Stimulated activated CD4-positive, alpha-beta T cell treated with anti-CD3 and anti-CD28 coated beads, TNF-alpha, amount 100 ng/mL, for 48 hours (primary cell): ENCODE data around the gene TMEM59.
A peak's percentile ranks its signal among the peaks of the same experiment; 100 is the strongest.
"Not testable (repeated sequence)": the region's sequence is repeated elsewhere in the genome, so short reads cannot be mapped to it uniquely, and the experiment has no call there.

Experiments
- DNase-seq, 3 donors: peaks; one replicate each; pipeline ENCODE4 v3.0.0-alpha.2; 2020; ENCODE audit warnings: low read depth in 3 of 3

TMEM59 gene

GRCh38 chr1:54053745-54054437 is 887 bp upstream of the TMEM59 start:
- DNase-seq = peak in 1 of 3 donors; percentile 8

GRCh38 chr1:54052431-54052933 is 522 bp downstream of the TMEM59 start:
- DNase-seq = peak in 1 of 3 donors; percentile 11

- no peak for DNase-seq
Measured at GRCh38 chr1:54051933-54052430, 1.0 kb downstream of the TMEM59 start.

- DNase-seq = not testable (repeated sequence)
Measured at GRCh38 chr1:54050435-54050834, 2.6 kb downstream of the TMEM59 start.

- DNase-seq = no peak
Measured at GRCh38 chr1:54047384-54048305, 5.4 kb downstream of the TMEM59 start.

- no peak for DNase-seq
Measured at GRCh38 chr1:54046671-54047383, 6.2 kb downstream of the TMEM59 start.

- DNase-seq = no peak
Measured at GRCh38 chr1:54045496-54045895, 7.5 kb downstream of the TMEM59 start.

GRCh38 chr1:54041806-54042205 is 11.2 kb downstream of the TMEM59 start:
- no peak for DNase-seq

GRCh38 chr1:54037476-54037875 is 15.5 kb downstream of the TMEM59 start:
- no peak for DNase-seq

- DNase-seq = no peak
Measured at GRCh38 chr1:54028306-54029251, 24.4 kb downstream of the TMEM59 start.

- DNase-seq = no peak
Measured at GRCh38 chr1:54027848-54028247, 25.2 kb downstream of the TMEM59 start.

- not testable (repeated sequence) for DNase-seq
Measured at GRCh38 chr1:54024811-54025210, 28.2 kb downstream of the TMEM59 start.

- DNase-seq = no peak
Measured at GRCh38 chr1:54024358-54024757, 28.6 kb downstream of the TMEM59 start.

GRCh38 chr1:54019562-54020176 is 33.3 kb downstream of the TMEM59 start:
- not testable (repeated sequence) for DNase-seq

GRCh38 chr1:54018635-54019034 is 34.4 kb downstream of the TMEM59 start:
- DNase-seq = no peak

- DNase-seq = no peak
Measured at GRCh38 chr1:54017979-54018378, 35.0 kb downstream of the TMEM59 start, which contains the start of gene LDLRAD1. Gene LDLRAD1, minus strand, starts transcription at chr1:54018186. Its CDS starts 74 bp downstream, at chr1:54018112.

- no peak for DNase-seq
Measured at GRCh38 chr1:54016343-54017282, 36.4 kb downstream of the TMEM59 start.

GRCh38 chr1:54014009-54014629 is 38.9 kb downstream of the TMEM59 start:
- no peak for DNase-seq
